H1 (cell line): Measurements from ENCODE around the gene CFH. TPM values are rescaled to one million over a fixed set of nuclear protein-coding genes. Genes with fewer than 3 reads are reported as not detected.
"Not testable (repeated sequence)": the region's sequence is repeated elsewhere in the genome, so short reads cannot be mapped to it uniquely, and the experiment has no call there.

Experiments used
- CTCF ChIA-PET: fragments of 300-600 bp; sonication (Branson Sonifier 250); formaldehyde crosslinking; loops from one replicate; lab custom pipeline; 2021; ENCODE audit not compliant: partially characterized antibody; lab: Charles Lee
- POLR2A ChIA-PET: fragments of 300-600 bp; sonication (Branson Sonifier 250); formaldehyde crosslinking; loops from one replicate; lab custom pipeline; 2021; ENCODE audit warnings: inconsistent platforms; ENCODE audit not compliant: partially characterized antibody; lab: Charles Lee
- DNase-seq, 2 experiments: peaks; one replicate each; pipeline versions ENCODE4 v3.0.0 to v3.0.0-alpha.2; 2010 to 2022; ENCODE audit warnings: low spot score in 2 of 2, low read depth in 1 of 2, mixed read lengths in 1 of 2
- FAIRE-seq: peaks from 2 replicates; lab custom pipeline; 2011; peaks lifted over from hg19 to GRCh38; lab: Jason Lieb, UNC
- H2AFZ ChIP-seq: 2 replicates; pipeline ENCODE4 v1.8.1; 2012; ENCODE audit warnings: low read length, inconsistent platforms
- H2AK5ac ChIP-seq: 2 replicates; pipeline ENCODE4 v1.6.1; 2013; ENCODE audit warnings: low read depth, low read length
- H2BK120ac ChIP-seq: replicated peaks from 2 replicates; pipeline ENCODE3; 2013; ENCODE audit warnings: low read depth, low read length, inconsistent platforms
- H2BK12ac ChIP-seq: 2 replicates; pipeline ENCODE4 v1.6.1; 2013; ENCODE audit warnings: low read depth, low read length
- H2BK15ac ChIP-seq: 2 replicates; pipeline ENCODE4 v1.6.1; 2013; ENCODE audit warnings: low read length
- H2BK20ac ChIP-seq: 2 replicates; pipeline ENCODE4 v1.6.1; 2013; ENCODE audit warnings: low read length
- H2BK5ac ChIP-seq: 2 replicates; pipeline ENCODE4 v1.6.1; 2013; ENCODE audit warnings: low read depth, low read length
- H3K14ac ChIP-seq: 2 replicates; pipeline ENCODE4 v1.6.1; 2013; ENCODE audit warnings: inconsistent platforms; ENCODE audit not compliant: insufficient read length
- H3K18ac ChIP-seq: 2 replicates; pipeline ENCODE4 v1.6.1; 2013; ENCODE audit warnings: low read length; ENCODE audit errors: extremely low read depth
- H3K23ac ChIP-seq: 2 replicates; pipeline ENCODE4 v1.6.1; 2013; ENCODE audit warnings: inconsistent platforms; ENCODE audit not compliant: insufficient read length
- H3K23me2 ChIP-seq: 2 replicates; pipeline ENCODE4 v1.6.1; 2013; ENCODE audit warnings: low read depth, low read length
- H3K27ac ChIP-seq: 2 replicates; pipeline ENCODE4 v1.6.1; 2011; ENCODE audit warnings: low read depth, low read length, inconsistent platforms
- H3K27me3 ChIP-seq, 4 experiments: replicated peaks in 1 of 4; 1 replicate in 1 of 4; 2 replicates in 3 of 4; pipeline versions ENCODE4 v1.6.1 to v1.8.1; 2011 to 2013; ENCODE audit warnings: low read length in 3 of 4, mild to moderate bottlenecking in 3 of 4, inconsistent platforms in 2 of 4, mixed read lengths in 2 of 4, moderate library complexity in 1 of 4; ENCODE audit not compliant: control insufficient read depth in 3 of 4, insufficient read depth in 3 of 4; ENCODE audit errors: extremely low read depth in 1 of 4
- H3K36me3 ChIP-seq, 4 experiments: 2 replicates each; pipeline versions ENCODE4 v1.6.1 to v1.8.1; 2011 to 2013; ENCODE audit warnings: mild to moderate bottlenecking in 4 of 4, low read length in 3 of 4, moderate library complexity in 2 of 4, control low read depth in 1 of 4, inconsistent platforms in 1 of 4; ENCODE audit not compliant: insufficient read depth in 4 of 4, control insufficient read depth in 2 of 4
- H3K4ac ChIP-seq: replicated peaks from 2 replicates; pipeline ENCODE3; 2013; ENCODE audit warnings: low read length, low read depth, mixed read lengths, inconsistent platforms; ENCODE audit not compliant: insufficient read length
- H3K4me1 ChIP-seq, 4 experiments: replicated peaks in 1 of 4; 1 replicate in 1 of 4; 2 replicates in 3 of 4; pipeline versions ENCODE4 v1.6.1 to v1.8.1; 2011 to 2013; ENCODE audit warnings: low read length in 3 of 4, inconsistent platforms in 2 of 4, mixed read lengths in 1 of 4; ENCODE audit not compliant: insufficient read depth in 4 of 4, control insufficient read depth in 3 of 4
- H3K4me2 ChIP-seq, 2 experiments: 2 replicates each; pipeline versions ENCODE4 v1.6.1 to v1.8.1; 2011 to 2013; ENCODE audit warnings: low read depth in 2 of 2, low read length in 2 of 2, control low read depth in 1 of 2, inconsistent platforms in 1 of 2, mild to moderate bottlenecking in 1 of 2; ENCODE audit not compliant: insufficient read depth in 1 of 2
- H3K4me3 ChIP-seq, 4 experiments: fragments of 200-600, 300-600 bp in 1 of 4; sonication (generic), shearing (Covaris generic), sonication (Bioruptor Twin) in 1 of 4; 2 replicates each; pipeline versions ENCODE4 v1.5.1 to v1.8.1; 2011 to 2016; ENCODE audit warnings: low read length in 4 of 4, low read depth in 3 of 4, control low read depth in 2 of 4, inconsistent platforms in 2 of 4, mild to moderate bottlenecking in 2 of 4, mixed read lengths in 1 of 4, moderate library complexity in 1 of 4; ENCODE audit not compliant: insufficient read depth in 2 of 4; ENCODE audit errors: extremely low read depth in 1 of 4
- H3K56ac ChIP-seq: replicated peaks from 2 replicates; pipeline ENCODE3; 2013; ENCODE audit warnings: low read depth, mild to moderate bottlenecking, mixed read lengths, low read length, inconsistent platforms; ENCODE audit not compliant: insufficient read length
- H3K79me1 ChIP-seq: 2 replicates; pipeline ENCODE4 v1.6.1; 2013; ENCODE audit warnings: low read depth, low read length, control low read depth
- H3K79me2 ChIP-seq, 2 experiments: 2 replicates each; pipeline versions ENCODE4 v1.6.1 to v1.8.1; 2012 to 2013; ENCODE audit warnings: low read length in 2 of 2, mild to moderate bottlenecking in 2 of 2, inconsistent platforms in 1 of 2; ENCODE audit not compliant: insufficient read depth in 2 of 2, control insufficient read depth in 1 of 2
- H3K9ac ChIP-seq, 4 experiments: replicated peaks in 1 of 4; 1 replicate in 1 of 4; 2 replicates in 3 of 4; pipeline versions ENCODE4 v1.6.1 to v1.8.1; 2011 to 2013; ENCODE audit warnings: low read depth in 3 of 4, low read length in 3 of 4, control low read depth in 2 of 4, mild to moderate bottlenecking in 2 of 4, moderate library complexity in 2 of 4, inconsistent platforms in 1 of 4; ENCODE audit errors: extremely low read depth in 1 of 4
- H3K9me3 ChIP-seq, 2 experiments: 2 replicates each; pipeline versions ENCODE4 v1.6.1 to v1.8.1; 2012 to 2013; ENCODE audit warnings: mild to moderate bottlenecking in 2 of 2, moderate library complexity in 2 of 2, control low read depth in 1 of 2, inconsistent platforms in 1 of 2, low read depth in 1 of 2, low read length in 1 of 2, mixed read lengths in 1 of 2; ENCODE audit not compliant: insufficient read depth in 2 of 2
- H4K20me1 ChIP-seq, 2 experiments: replicated peaks in 1 of 2; 2 replicates each; pipeline versions ENCODE3 to v1.8.1; 2011 to 2013; ENCODE audit warnings: inconsistent platforms in 2 of 2, low read length in 2 of 2, mild to moderate bottlenecking in 1 of 2; ENCODE audit not compliant: insufficient read depth in 2 of 2, control insufficient read depth in 1 of 2
- H4K5ac ChIP-seq: 2 replicates; pipeline ENCODE4 v1.6.1; 2013; ENCODE audit warnings: low read length, low read depth, mixed read lengths, inconsistent platforms; ENCODE audit not compliant: insufficient read length
- H4K8ac ChIP-seq: 2 replicates; pipeline ENCODE4 v1.8.0; 2013; ENCODE audit warnings: mild to moderate bottlenecking, moderate library complexity, low read length, inconsistent platforms; ENCODE audit not compliant: insufficient read depth; ENCODE audit errors: extremely low read depth
- H4K91ac ChIP-seq: replicated peaks from 2 replicates; pipeline ENCODE3; 2013; ENCODE audit warnings: low read length, mixed read lengths, inconsistent platforms; ENCODE audit not compliant: insufficient read length
- WGBS, 2 experiments: shearing (Covaris generic) in 1 of 2; methylation state at CpG; one replicate each; pipeline versions ENCODE4 v1.1.6 to v1.1.7; 2013 to 2015; ENCODE audit warnings: low lambda C conversion rate in 2 of 2, mixed read lengths in 2 of 2, inconsistent platforms in 1 of 2, low coverage in 1 of 2, missing lambda C conversion rate in 1 of 2; ENCODE audit not compliant: insufficient replicate concordance in 2 of 2, insufficient coverage in 1 of 2, insufficient read length in 1 of 2; ENCODE audit errors: extremely low coverage in 1 of 2, missing lambda C conversion rate in 1 of 2; 5-methylcytosine and 5-hydroxymethylcytosine counted together
- polyA plus RNA-seq, 7 experiments: library from polyadenylated mRNA; depleted of rRNA in 3 of 7; stranded (reverse) in 5 of 7; unstranded in 2 of 7; fragments of >200 nt in 5 of 7; fragments of 200-250 nt in 2 of 7; gene quantifications; 1 replicate in 5 of 7; 2 replicates in 1 of 7; 4 replicates in 1 of 7; pipeline versions ENCODE4 v1.2.1 to v1.2.3, GENCODE V29; 2011 to 2013; ENCODE audit warnings: missing spikeins in 2 of 7, mixed read lengths in 2 of 7
- total RNA-seq: library from RNA; stranded (reverse); fragmentation: NEBNext Ultra II Directional; extraction: Animal tissue kit (Norgen Biotek cat#: 25700); gene quantifications from 2 replicates; pipeline ENCODE4 v1.2.1, GENCODE V29; 2021

Gene CFH
- total and polyA plus RNA-seq, 2 of the 8 experiments (the other 6 are each of a cell fraction or from before 2014, with no cell fraction given), result not detected

DNA sequence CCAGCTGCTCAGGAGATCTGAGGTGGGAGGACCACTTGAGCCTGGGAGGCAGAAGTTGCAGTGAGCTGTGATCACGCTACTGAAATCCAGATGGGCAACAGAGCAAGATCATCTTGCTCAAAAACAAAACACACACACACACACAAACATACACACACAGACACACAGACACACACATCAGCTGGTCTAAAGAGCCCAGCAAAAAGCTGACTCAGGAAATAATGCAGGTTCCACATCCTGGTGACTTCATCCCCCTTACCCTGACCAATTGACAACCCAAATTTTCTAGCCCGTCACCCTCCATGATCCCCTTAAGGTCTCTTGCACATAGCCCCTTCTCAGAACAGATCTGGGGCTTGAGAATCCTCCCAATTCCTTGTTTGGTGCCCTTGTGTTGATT lies 58.0 kb downstream of the CFH start:
- H3K27me3 ChIP-seq, H3K79me1 ChIP-seq, H3K23ac ChIP-seq, H4K8ac ChIP-seq, H2BK15ac ChIP-seq, H3K4me3 ChIP-seq, H4K20me1 ChIP-seq, H3K36me3 ChIP-seq, H3K9ac ChIP-seq, H3K23me2 ChIP-seq, H3K14ac ChIP-seq, DNase-seq, H3K27ac ChIP-seq, H2BK12ac ChIP-seq, H3K4me1 ChIP-seq, FAIRE-seq, H3K18ac ChIP-seq, H3K79me2 ChIP-seq, H4K5ac ChIP-seq, H2BK120ac ChIP-seq, H3K9me3 ChIP-seq, H3K4me2 ChIP-seq, POLR2A ChIA-PET, H2AFZ ChIP-seq, H4K91ac ChIP-seq, H2BK20ac ChIP-seq, H3K4ac ChIP-seq, H2AK5ac ChIP-seq, H2BK5ac ChIP-seq, H3K56ac ChIP-seq: not testable (repeated sequence)
- 96% methylated on average over 2 of the region's 2 CpGs; no CpG with 5 or more reads in 1 of the 2 experiments for WGBS, 2 experiments
- CTCF ChIA-PET, result interaction anchor here (0.6 to 2.1 kb wide), 5 partner anchors 14 to 457 kb away, joined by 3 to 10 read pairs (median 4); no protein-coding TSS in a partner anchor
